ENCODE measurements around the gene CLHC1.
"Not testable (repeated sequence)": the region's sequence is repeated elsewhere in the genome, so short reads cannot be mapped to it uniquely, and the experiment has no call there.

- TF ChIP-seq ATF7 (IDR thresholded peaks at IDR 0.05; ENCODE audit: low read depth); ATF3 (IDR thresholded peaks at IDR 0.05; ENCODE audit: borderline replicate concordance, extremely low read depth, low read depth, low read length); EP300 (IDR thresholded peaks at IDR 0.05; ENCODE audit: borderline replicate concordance in 1 of 2, control insufficient read depth in 1 of 2, low read depth in 2 of 2, low read length in 2 of 2); SP1 (IDR thresholded peaks at IDR 0.05; ENCODE audit: low read depth, low read length); CTCF (IDR thresholded peaks at IDR 0.05 in 2 of 3, conservative IDR thresholded peaks at IDR 0.05 in 1 of 3; ENCODE audit: control insufficient read depth in 2 of 3, extremely low read depth in 1 of 3, insufficient read depth in 1 of 3, low read depth in 3 of 3, low read length in 3 of 3); REST (IDR thresholded peaks at IDR 0.05; ENCODE audit: low read depth, low read length); SKIL (IDR thresholded peaks at IDR 0.05; ENCODE audit: low read depth, poor library complexity, severe bottlenecking); ETV6 (conservative IDR thresholded peaks at IDR 0.05 in 1 of 2, IDR thresholded peaks at IDR 0.05 in 1 of 2; ENCODE audit: borderline replicate concordance in 1 of 2, low read depth in 1 of 2): not testable (repeated sequence)
Observed at GRCh38 chr2:55227437-55228225, 4.5 kb downstream of the CLHC1 start.
